Activated CD4-positive, alpha-beta memory T cell treated with anti-CD3 and anti-CD28 coated beads for 36 hours (primary cell): ENCODE results near the gene NCS1. TPM values are rescaled to one million over a fixed set of nuclear protein-coding genes. Genes with fewer than 3 reads are reported as not detected.

Experiments used
- CTCF ChIA-PET: fragments of 350-600 bp; sonication (Branson Sonifier 250); formaldehyde crosslinking; loops from one replicate; lab custom pipeline; 2021; ENCODE audit warnings: antibody characterized with exemption, inconsistent platforms; lab: Charles Lee
- POLR2A ChIA-PET: fragments of 350-600 bp; sonication (Branson Sonifier 250); formaldehyde crosslinking; loops from one replicate; lab custom pipeline; 2021; ENCODE audit warnings: antibody characterized with exemption; lab: Charles Lee
- DNase-seq: peaks from one replicate; pipeline ENCODE4 v3.0.0-alpha.2; 2020
- H3K27ac Mint-ChIP-seq: one replicate; pipeline ENCODE4 v1.8.0; 2021; ENCODE audit warnings: mixed read lengths
- H3K27me3 Mint-ChIP-seq: one replicate; pipeline ENCODE4 v1.8.0; 2021; ENCODE audit warnings: mixed read lengths
- H3K36me3 Mint-ChIP-seq: one replicate; pipeline ENCODE4 v1.8.0; 2021; ENCODE audit warnings: mixed read lengths
- H3K4me1 Mint-ChIP-seq: one replicate; pipeline ENCODE4 v1.8.0; 2021; ENCODE audit warnings: low read depth, mixed read lengths
- H3K4me3 Mint-ChIP-seq: one replicate; pipeline ENCODE4 v1.8.0; 2021; ENCODE audit warnings: mild to moderate bottlenecking, mixed read lengths
- H3K9me3 Mint-ChIP-seq: one replicate; pipeline ENCODE4 v1.8.0; 2021; ENCODE audit warnings: mixed read lengths
- intact Hi-C: fragments of 100-400 bp; cut with micrococcal nuclease; formaldehyde crosslinking; loops from one replicate; pipeline ENCODE4 v1.15.1; 2023
- total RNA-seq, 2 experiments: library from RNA; stranded (reverse); gene quantifications; one replicate each; pipeline ENCODE4 v1.2.3, GENCODE V29; 2021

NCS1 gene
- total RNA-seq, 2 experiments from 2014 or later: 26.8 to 29.1 TPM

DNA sequence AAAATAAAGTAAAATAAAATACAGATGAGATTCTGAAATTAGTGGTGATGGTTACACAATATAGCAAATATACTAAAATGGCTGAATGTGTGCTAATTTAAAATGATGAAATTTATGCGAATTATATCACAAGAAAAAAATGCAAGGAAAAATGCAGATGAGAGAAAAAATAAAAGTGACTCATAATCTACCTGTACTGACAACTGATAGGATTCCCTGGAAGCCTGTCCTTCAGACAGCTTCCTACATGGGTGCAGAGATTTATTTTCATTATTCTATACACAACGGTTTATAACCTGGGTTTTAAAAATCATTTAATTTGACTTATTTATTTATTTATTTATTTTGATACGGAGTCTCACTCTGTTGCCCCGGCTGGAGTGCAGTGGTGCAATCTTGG, 5.8 kb upstream of the NCS1 start:
- CTCF ChIA-PET: no interaction called here
- intact Hi-C loops: loop anchor here (5.0 to 10.0 kb wide), 2 partner anchors 39 to 62 kb away; no protein-coding TSS in a partner anchor
- Mint-ChIP-seq H3K4me3 (no peak overlapping the region), H3K9me3 (no peaks in the 10 kb centered on the region), H3K36me3 (no peaks in the 10 kb centered on the region), H3K27ac (no peak overlapping the region), H3K27me3 (peaks cover 3% of the 10 kb centered on the region), H3K4me1 (peaks cover 8% of the 10 kb centered on the region)
- DNase-seq: no peak
- POLR2A ChIA-PET: no interaction called here

- DNase-seq: no peak
- intact Hi-C loops: loop anchor here (5.0 to 10.0 kb wide), 2 partner anchors 41 to 63 kb away; no protein-coding TSS in a partner anchor
- Mint-ChIP-seq H3K4me1 (peaks cover 8% of the 10 kb centered on the region), H3K27ac (no peak overlapping the region), H3K36me3 (no peaks in the 10 kb centered on the region), H3K9me3 (no peaks in the 10 kb centered on the region), H3K27me3 (peaks cover 3% of the 10 kb centered on the region), H3K4me3 (no peak overlapping the region)
- ChIA-PET CTCF (no interaction called here), POLR2A (no interaction called here)
These were observed 4.3 kb upstream of the NCS1 start for GRCh38 chr9:130167927-130168326.

DNA sequence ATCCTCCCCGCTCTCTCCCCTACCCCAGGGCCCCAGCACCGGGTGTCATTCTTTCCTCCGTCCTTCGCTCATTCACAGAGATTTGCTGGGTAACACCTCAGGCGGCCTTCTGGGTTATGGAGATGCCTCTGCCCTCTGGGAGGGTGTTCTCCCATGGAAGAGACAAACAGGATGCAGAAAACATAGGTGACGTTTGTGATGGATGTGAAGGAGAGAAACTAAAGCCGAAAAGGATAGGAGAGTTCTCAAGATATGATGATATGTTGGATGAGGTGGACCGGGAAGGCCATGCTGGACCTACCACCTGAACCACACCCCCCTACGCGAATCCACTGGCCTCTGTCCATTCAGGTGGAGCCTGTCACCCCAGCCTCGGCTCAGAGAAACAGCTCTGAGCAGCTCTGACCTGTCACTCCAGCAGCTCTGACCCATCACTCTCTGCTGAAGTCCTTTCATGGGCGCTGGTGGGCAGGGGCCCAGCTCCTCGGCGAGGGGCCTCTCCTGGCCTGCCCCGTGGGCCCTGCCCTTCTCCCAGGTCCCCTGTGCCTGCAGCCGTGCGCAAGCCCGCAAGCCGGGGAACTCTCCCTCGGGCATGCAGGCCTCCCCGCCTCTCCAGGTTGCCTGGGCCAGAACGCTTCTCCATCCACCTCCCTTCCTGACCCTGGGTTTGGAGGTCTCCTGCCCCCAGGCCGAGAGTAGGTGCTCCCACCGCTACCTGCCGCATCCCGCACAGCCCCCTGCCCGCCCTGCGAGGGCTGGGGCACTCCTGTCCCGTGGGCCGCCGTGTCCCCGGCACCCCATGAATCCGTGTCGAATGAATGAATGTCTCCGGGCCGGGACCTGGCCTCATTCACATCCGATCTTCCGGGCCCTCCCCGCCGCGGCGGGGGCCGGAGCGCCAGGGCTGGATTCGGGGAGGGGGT, 717 bp upstream of the NCS1 start:
- H3K4me3 Mint-ChIP-seq: peak overlapping the region; percentile 57
- DNase-seq: no peak
- no peaks in the 10 kb centered on the region for H3K36me3 Mint-ChIP-seq
- ChIA-PET CTCF (no interaction called here), POLR2A (no interaction called here)
- H3K27ac Mint-ChIP-seq: no peak overlapping the region
- no peaks in the 10 kb centered on the region for H3K9me3 Mint-ChIP-seq
- peaks cover 13% of the 10 kb centered on the region for H3K4me1 Mint-ChIP-seq
- intact Hi-C loops: no loop called here
- peaks cover 13% of the 10 kb centered on the region for H3K27me3 Mint-ChIP-seq

DNA sequence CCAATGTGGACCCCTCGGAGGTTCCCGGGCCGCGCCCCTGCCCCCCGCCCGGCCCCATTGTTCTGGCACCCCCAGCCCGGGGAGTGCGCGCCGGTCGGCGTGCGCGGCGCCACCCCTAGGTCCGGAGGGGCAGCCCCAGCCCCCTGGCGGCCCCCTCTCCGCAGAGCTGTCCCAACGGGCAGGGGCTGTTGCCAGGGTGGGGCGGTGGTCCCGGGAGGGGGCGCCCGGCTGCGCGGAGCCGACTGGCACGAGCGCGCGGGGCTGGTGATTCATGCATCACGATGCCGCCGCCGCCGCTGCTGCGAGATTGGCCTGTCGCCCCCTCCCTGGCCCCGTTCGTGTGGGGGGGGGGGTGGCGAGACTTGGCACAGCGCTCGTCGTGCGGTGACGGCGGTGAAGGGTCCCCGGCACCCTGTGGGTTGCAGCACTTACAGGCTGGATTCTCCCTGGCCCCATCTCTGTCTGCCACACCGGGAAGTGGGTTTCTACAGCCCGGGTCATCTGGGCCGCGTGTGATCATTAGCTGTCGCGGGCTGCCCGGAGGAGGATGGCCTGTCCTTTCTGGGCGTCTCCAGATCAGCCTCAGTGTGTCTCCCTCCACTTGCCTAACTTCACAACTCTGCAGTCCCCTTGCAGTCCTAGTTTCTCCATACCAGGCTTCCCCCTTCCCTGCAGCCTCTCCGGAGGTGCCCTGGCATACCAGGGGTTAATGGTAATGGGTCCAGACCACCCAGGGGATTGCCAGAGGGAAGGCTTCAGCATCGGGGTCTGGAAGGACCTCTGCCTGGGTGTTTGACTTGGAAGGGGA, 858 bp downstream of the NCS1 start:
- peak overlapping the region; percentile 72 for H3K4me3 Mint-ChIP-seq
- peak; percentile 50 for DNase-seq
- peaks cover 7% of the 10 kb centered on the region for H3K4me1 Mint-ChIP-seq
- H3K27ac Mint-ChIP-seq: no peak overlapping the region
- ChIA-PET POLR2A (no interaction called here), CTCF (interaction anchor here (1.4 to 1.9 kb wide), 2 partner anchors 63 to 66 kb away, joined by 5 to 9 read pairs; no protein-coding TSS in a partner anchor)
- intact Hi-C loops: no loop called here
- H3K9me3 Mint-ChIP-seq: no peaks in the 10 kb centered on the region
- no peaks in the 10 kb centered on the region for H3K36me3 Mint-ChIP-seq
- H3K27me3 Mint-ChIP-seq: peaks cover 13% of the 10 kb centered on the region

DNA sequence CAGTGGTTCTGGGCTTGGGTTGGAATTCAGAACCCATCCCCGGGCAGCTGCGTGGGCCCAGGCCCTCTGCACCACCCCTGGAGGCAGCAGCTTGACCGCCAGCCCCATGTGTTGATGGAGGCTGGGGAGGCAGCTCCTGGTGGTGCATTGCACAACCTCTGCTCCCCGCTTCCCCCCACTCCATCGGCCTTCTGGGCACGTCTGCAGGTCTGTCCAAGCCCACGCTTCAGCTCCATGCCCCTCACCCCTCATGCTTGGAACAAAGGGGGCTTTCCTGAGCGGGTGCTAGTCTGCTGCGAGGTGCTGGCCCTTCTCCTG, 1.4 kb downstream of the NCS1 start:
- DNase-seq: no peak
- Mint-ChIP-seq H3K36me3 (no peaks in the 10 kb centered on the region), H3K4me3 (peak overlapping the region; percentile 72), H3K27me3 (peaks cover 13% of the 10 kb centered on the region), H3K9me3 (no peaks in the 10 kb centered on the region), H3K27ac (no peak overlapping the region), H3K4me1 (peaks cover 7% of the 10 kb centered on the region)
- intact Hi-C loops: no loop called here
- ChIA-PET CTCF (interaction anchor here (1.1 to 1.9 kb wide), 3 partner anchors 11 to 66 kb away, joined by 3 to 9 read pairs (median 5); no protein-coding TSS in a partner anchor), POLR2A (no interaction called here)

DNA sequence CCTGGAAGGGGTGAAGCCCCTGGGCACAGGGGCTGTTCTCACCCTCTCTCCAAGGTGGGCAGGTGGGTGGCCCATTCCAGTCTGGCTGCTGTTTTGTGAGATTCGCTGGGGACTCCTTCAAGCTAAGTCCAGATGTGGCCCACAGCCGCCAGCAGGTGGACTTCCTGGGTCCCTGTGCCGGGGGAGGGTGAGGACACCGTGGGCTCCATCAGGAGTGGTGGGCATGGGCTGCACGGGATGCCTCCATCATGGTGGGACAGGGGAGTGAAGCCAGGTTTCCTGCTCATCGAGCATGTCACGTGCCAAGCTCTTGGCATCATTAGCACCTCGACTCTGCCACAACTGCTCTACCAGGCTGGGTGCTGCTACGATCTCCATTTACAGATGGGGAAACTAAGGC, 1.8 kb downstream of the NCS1 start:
- H3K4me3 Mint-ChIP-seq: peak overlapping the region; percentile 72
- ChIA-PET CTCF (interaction anchor here (1.1 to 1.9 kb wide), 3 partner anchors 11 to 67 kb away, joined by 3 to 9 read pairs (median 5); no protein-coding TSS in a partner anchor), POLR2A (no interaction called here)
- intact Hi-C loops: no loop called here
- H3K4me1 Mint-ChIP-seq: peaks cover 7% of the 10 kb centered on the region
- peaks cover 13% of the 10 kb centered on the region for H3K27me3 Mint-ChIP-seq
- H3K27ac Mint-ChIP-seq: no peak overlapping the region
- no peaks in the 10 kb centered on the region for H3K36me3 Mint-ChIP-seq
- H3K9me3 Mint-ChIP-seq: no peaks in the 10 kb centered on the region
- no peak for DNase-seq

DNA sequence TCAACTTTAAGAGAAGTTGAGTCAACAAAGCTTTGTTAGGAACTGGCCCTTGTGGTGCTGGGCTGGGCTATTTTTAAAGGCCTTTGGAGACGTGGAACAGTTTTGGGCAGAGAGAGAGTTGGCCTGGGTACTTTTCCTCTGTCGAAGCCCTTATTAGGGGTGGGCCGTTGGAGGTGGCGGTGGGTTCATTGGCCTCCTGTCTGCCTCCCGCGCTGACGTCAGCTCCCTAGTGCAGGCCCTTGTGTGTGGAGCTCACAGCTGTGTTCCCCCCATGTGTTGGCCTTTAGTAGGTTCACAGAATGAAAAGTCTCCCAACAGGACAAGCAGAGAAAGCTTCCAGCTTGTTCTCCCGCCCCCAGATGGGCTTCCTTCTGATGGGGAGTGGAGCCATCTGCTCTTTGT, 2.7 kb downstream of the NCS1 start:
- Mint-ChIP-seq H3K36me3 (no peaks in the 10 kb centered on the region), H3K27ac (no peak overlapping the region), H3K4me3 (no peak overlapping the region), H3K4me1 (peaks cover 7% of the 10 kb centered on the region), H3K27me3 (peaks cover 13% of the 10 kb centered on the region), H3K9me3 (no peaks in the 10 kb centered on the region)
- intact Hi-C loops: no loop called here
- DNase-seq: no peak
- CTCF ChIA-PET: no interaction called here
- POLR2A ChIA-PET: no interaction called here

DNA sequence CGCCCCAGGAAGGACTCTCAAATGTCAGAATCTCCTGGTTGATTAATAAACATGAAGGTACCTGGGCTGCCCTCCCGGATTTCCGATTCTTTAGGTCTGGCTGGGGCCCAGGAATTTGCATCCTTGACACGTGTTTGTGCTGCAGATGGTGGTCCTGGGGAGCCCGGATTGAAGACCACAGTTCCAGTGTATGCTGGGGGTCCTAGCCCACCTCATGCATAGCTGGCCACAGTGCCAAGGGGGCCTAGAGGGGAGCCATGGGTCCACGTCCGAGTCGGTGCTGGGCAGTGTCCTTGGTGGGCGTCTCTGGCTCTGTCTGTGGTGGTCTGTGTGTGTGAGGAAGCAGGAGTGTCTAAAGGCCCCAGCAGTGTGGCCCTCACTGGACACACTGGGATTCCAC, 3.2 kb downstream of the NCS1 start:
- Mint-ChIP-seq H3K9me3 (no peaks in the 10 kb centered on the region), H3K27ac (no peak overlapping the region), H3K4me3 (no peak overlapping the region), H3K27me3 (peaks cover 13% of the 10 kb centered on the region), H3K4me1 (peaks cover 7% of the 10 kb centered on the region), H3K36me3 (no peaks in the 10 kb centered on the region)
- DNase-seq: no peak
- CTCF ChIA-PET: no interaction called here
- POLR2A ChIA-PET: no interaction called here
- intact Hi-C loops: no loop called here

DNA sequence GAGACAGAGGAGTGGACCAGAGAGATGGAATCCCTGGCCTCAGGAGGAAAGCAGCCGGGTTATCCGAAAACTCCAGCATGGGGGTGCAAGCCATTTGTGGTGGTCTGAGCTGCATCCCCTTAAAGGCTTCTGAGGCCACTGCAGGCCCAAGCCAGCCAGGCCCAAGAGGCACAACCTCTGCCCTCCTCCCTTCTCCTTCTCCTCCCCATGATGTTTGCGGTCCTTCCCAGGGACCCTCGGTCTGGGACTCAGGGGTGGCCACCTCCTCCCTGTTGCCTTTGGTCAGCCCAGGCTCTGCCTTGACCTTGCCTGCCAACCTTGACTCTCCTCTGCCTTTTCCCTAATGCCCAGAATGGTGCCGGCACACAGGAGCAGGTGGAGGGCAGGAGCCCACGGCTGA, 4.6 kb downstream of the NCS1 start:
- CTCF ChIA-PET: no interaction called here
- POLR2A ChIA-PET: no interaction called here
- peaks cover 10% of the 10 kb centered on the region for H3K27me3 Mint-ChIP-seq
- DNase-seq: no peak
- H3K36me3 Mint-ChIP-seq: no peaks in the 10 kb centered on the region
- H3K27ac Mint-ChIP-seq: no peak overlapping the region
- intact Hi-C loops: no loop called here
- H3K4me1 Mint-ChIP-seq: peaks cover 5% of the 10 kb centered on the region
- H3K4me3 Mint-ChIP-seq: no peak overlapping the region
- no peaks in the 10 kb centered on the region for H3K9me3 Mint-ChIP-seq

DNA sequence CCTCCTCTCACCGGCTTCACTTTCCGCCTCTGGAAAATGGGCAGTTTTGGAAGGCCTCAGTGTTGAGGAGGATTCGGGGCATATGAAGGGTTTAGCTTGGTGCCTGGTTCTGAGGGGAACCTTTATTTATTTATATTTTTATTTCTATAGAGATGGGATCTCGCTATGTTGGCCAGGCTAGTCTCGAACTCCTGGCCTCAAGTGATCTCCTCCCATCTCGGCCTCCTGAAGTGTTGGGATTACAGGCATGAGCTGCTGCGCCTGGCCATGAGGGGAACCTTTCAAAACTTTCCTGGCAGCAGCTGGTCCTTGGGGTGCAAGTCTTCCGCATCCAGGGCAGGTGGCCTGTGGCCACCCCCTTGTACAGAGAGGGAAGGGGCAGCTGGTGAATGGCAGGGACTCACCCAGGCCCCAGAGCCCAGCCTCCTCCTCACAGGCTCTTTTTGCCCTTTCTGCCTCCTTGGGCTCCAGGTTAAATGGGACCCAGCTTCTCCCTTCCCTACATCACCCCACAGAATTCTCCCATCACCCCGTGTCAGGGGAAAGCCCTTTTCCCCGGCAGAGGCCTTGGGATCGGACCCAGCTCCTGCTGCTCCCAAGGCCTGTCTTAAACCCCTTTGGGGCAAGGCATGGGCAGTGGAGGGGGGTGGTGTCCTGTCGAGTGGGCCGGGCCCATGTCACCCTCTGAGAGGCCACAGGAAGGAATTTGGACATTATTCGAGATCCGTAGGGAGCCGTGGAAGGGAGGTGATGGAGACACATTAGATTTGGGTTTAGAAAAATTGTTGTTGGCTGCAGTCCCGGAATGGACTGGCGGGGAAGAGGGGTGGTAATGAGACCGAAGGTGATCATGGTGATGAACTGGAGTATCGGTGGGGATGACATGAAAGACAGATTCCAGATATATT, 5.9 kb downstream of the NCS1 start:
- intact Hi-C loops: no loop called here
- peaks cover 10% of the 10 kb centered on the region for H3K27me3 Mint-ChIP-seq
- H3K4me3 Mint-ChIP-seq: no peak overlapping the region
- DNase-seq: no peak
- H3K9me3 Mint-ChIP-seq: no peaks in the 10 kb centered on the region
- POLR2A ChIA-PET: no interaction called here
- no peaks in the 10 kb centered on the region for H3K36me3 Mint-ChIP-seq
- H3K27ac Mint-ChIP-seq: no peak overlapping the region
- CTCF ChIA-PET: no interaction called here
- H3K4me1 Mint-ChIP-seq: peaks cover 4% of the 10 kb centered on the region

DNA sequence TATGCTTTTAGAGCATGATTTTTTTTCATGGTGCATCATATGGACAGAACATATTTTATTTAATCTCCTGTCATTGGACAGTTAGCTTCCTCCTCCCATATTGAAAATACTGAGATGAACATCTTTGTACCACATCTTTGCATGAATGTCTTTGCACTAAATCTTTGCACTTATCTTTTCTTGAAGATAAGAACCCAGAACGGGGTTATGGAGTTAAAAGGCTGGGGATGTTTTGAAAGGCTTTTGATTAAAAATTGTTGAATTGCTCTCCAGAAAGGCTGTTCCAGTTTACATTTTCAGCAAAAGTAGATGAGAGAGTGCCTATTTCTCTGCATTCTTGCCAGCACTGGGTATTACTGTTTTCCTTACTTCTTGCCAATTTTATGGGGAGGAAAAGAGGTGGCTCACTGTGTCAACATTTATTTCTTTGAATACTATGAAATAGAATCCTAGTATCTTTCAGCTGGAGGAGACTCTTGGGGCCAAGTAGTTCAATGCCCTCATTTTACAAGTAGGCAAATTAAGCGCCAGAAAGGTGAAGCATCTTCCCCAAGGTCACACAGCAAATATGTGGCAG, 7.2 kb downstream of the NCS1 start:
- intact Hi-C loops: no loop called here
- Mint-ChIP-seq H3K4me3 (no peak overlapping the region), H3K36me3 (no peaks in the 10 kb centered on the region), H3K27ac (no peak overlapping the region), H3K27me3 (peaks cover under 1% of the 10 kb centered on the region), H3K9me3 (no peaks in the 10 kb centered on the region), H3K4me1 (no peaks in the 10 kb centered on the region)
- ChIA-PET CTCF (no interaction called here), POLR2A (no interaction called here)
- no peak for DNase-seq
